Right hindlimb (tissue), 1 donor: ENCODE results near the gene DOK6.
"Not testable (repeated sequence)": the region's sequence is repeated elsewhere in the genome, so short reads cannot be mapped to it uniquely, and the experiment has no call there.

Experiments
- DNase-seq: peaks from one replicate; pipeline ENCODE4 v3.0.0-alpha.2; 2018

DOK6 gene

DNA sequence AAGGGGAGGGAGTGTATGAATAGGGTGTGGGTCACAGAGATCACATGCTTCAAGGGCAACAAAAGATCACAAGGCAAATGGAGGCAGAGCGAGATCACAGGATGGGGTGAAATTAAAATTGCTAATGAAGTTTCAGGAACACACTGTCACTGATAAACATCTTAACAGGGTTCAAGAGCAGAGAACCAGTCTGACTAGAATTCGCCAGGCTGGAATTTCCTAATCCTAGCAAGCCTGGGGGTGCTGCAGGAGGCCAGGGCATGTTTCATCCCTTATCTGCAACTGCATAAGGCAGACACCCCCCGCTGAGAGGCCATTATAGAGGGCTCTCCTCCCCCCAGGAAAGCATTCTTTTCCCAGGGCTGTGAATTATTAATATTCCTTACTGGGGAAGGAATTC is 478.4 kb downstream of the DOK6 start:
- DNase-seq: not testable (repeated sequence)

DNA sequence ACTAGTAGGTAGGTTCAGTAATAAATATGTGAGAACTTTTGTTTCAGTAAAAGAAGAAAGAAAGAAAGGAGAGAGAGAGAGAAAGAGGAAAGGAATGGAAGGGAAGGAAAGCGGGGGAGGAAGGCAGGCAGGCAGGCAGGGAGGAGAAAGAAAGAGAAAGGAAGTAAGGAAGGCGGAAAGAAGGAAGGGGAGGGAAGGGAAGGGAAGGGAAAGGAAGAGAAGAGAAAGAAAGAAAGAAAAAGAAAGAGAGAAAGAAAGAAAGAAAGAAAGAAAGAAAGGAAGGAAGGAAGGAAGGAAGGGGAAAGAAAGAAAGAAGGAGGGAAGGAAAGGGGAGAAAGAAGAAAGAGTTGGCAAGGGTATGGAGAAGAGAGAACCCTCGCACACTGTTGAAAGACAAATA is 479.4 kb downstream of the DOK6 start:
- no peak for DNase-seq

DNA sequence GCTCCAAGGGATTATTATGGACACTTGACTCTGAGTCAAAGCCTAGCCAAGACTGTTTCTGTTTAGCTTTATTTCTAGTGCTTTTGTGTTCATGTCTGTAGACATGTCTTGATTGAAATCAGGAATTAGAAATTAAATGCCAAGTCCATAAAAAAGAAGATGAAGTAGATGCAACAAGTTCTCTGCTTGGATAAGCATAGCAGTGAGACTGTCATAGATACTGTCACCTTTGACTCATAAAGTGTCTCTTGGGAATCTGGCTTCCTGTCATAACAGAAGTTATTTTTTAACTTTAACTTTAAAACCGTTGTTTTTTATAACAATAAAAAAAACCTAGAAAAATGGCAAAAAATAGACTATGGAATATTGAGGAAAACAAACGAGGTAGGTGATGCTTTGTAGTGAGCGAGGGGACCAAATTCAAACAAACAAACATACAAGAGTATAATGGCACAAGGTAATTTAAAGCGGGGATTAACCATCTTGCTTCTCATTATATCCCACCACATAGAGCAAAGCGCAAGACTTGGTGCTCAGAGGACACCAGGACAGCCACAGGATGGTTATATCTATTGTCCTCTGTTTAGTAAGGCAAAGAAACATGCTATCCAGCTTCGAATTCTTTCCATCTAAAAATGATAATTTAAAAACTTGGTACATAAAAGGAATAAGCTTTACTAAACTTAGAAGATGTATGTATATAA is 482.4 kb downstream of the DOK6 start:
- no peak for DNase-seq

- DNase-seq: no peak
Measured at GRCh38 chr18:69883781-69884180, 483.1 kb downstream of the DOK6 start.

DNA sequence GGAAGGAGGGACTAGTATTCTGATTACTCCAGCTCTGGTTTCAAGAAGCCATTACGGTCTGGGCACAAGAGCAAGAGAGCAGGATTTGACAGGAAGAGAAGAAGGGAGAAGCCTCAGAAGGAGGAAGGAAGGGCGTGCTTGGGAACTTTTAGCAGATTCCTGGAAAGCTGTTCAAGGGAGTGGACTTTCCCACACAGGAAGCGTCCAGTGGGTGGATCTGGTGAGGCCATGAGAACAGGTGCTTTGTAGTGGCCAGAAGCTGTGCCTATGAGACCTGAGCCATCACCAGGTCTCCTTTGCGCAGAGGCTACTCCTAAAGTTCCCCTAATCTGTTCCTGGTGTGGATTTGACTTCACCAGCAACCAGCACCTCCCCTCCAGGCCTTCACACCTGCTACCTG is 484.7 kb downstream of the DOK6 start:
- DNase-seq: no peak

DNA sequence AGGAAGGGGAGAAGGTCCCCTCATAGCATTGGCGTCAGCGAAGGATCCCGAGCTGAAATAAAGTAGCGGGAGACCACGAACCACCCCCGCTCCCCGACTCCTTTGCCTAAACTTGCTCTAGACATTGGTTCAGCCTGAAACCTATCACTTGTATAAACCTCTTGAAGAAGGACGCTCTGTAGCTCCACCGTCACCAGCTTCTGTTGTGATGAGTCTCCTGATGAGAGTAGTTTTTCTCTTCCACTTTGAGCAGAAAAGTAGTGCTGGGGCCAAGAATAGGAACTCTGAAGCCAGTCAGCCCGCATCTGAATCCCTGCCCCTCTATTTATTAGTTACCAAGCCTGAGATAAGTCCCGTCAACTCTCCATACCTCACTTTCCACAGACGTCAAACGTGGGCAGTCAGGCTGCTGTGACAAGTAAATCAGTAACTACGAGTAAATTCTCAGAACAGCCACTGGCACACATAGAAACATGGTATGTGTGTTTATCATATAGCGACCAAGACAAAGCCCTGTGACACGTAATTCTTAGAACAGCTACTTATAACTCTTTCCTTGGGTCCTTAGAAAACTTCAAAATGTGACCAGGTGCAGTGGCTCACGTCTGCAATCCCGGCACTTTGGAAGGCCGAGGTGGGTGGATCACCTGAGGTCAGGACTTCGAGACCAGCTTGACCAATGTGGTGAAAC is 485.3 kb downstream of the DOK6 start:
- DNase-seq: no peak

GRCh38 chr18:69887256-69887655 is 486.6 kb downstream of the DOK6 start:
- no peak for DNase-seq

DNA sequence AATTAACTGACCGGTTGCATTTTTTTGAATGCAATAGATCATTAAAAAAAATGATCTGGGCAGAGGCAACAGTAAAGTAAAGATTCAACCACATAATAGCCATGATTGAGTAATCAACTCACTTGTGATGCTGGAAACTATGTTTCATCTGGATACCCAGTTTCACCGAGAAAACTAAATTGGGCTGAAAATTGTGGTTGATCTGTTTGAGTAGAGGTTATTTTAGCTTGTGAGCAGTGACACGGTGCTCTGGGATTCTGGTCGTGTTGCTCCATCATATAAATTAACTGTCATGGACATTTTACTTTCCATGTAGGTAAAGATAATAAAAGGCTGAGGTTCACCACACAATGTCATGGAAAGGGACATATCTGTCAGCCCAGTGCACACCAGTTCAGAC is 488.3 kb downstream of the DOK6 start:
- DNase-seq: no peak

- DNase-seq: no peak
Measured at GRCh38 chr18:69890558-69890957, 489.9 kb downstream of the DOK6 start.

DNA sequence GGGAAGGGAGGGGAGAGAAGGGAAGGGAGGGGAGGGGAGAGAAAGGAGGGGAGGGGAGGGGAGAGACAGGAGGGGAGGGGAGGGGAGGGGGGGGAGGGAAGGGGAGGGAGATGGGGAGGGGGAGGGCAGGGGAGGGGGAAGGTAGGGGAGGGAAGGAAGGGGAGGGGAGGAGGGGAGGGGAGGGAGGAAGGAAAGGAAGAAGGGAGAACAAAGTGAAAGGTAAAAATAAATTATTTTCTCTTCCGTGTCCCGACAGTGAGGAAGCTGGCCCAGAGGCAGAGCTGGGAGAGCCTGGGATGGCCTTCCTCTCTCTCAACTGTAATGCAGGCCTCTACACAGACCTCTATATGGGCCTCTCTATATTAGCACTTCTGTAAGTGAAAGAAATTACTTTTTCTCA is 493.8 kb downstream of the DOK6 start:
- DNase-seq: no peak

DNA sequence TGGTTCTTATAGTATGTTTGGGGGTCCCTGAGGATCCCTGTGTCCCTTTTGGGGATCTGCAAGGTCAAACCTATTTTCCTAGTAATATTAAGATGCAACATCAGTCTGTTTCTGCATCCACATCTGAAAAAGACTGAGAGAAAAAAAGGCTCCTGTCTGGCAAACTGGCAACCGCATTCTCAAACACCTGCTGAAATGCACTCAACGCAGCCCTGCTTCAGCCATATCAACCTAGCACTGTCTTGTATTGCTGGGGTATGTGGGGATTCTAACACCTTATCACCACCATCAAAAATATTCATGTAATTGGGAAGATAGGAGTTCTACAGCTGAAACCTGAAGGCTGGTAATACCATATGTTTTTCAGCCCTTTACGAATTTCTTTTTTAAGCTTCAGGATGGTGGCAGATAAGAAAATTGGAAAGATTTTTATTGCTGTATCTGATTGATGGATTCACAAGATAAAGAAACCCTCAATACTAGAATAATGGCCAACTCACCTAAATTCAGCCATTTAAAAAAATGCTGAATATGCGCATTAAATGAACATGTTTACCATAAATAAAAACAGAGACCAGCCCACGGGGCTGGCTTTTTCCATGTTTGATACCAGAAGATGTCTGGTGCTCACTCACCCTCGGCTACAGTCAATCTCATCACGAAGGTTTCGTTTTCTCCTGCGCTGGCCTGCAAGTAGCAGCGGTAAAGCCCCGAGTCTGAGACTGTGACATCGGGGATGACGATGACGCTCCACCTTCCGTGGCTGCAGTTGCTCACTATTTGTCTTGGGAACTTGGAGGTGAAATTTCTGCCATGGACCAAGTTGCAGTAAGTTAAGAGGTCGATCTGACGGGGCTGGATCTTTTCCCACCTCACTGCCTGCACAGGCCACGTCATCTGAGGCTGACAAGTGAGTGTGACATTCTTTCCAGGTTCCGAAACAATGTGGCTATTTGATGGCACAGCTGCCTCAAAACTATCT is 494.7 kb downstream of the DOK6 start:
- no peak for DNase-seq

DNA sequence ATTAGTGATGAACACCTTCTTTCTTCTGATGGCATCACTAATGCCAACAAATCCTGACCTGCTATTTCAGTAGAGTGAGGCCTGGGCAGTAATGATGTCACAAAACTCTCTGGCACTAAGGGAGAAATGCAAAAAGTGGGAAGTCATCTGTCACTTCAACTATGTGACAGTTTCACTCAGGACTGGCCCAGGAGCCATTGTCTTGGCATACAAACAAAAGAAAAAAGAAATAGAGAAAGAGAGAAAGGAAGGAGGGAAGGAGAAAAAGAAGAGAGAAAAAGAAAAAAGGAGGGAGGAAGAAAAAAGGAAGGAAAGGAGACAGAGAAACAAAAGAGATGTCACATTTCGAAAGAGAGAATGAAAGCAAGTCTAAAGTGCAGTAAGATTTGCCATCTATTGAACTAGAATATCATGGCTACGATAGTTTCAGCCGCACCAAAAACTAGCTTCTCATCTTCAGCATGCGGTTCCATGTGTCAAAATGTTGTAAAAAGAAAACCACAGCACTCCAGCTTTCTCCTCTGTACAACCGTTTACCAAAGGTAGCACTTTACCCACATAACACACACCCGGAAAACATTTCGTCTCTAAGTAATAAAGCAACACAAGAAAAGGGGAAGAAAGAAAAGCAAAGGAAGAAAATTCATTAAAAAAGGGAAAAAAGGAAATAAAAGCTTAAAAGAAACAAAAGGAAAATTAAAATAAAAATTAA is 496.9 kb downstream of the DOK6 start:
- DNase-seq: no peak

GRCh38 chr18:69898241-69898861 is 497.7 kb downstream of the DOK6 start:
- no peak for DNase-seq
